Right lobe of liver (tissue), 6 donors: ENCODE results near the gene NDRG3. TPM values are rescaled to one million over a fixed set of nuclear protein-coding genes. Genes with fewer than 3 reads are reported as not detected.
A peak's percentile ranks its signal among the peaks of the same experiment; 100 is the strongest.

Source experiments
- ATAC-seq, 4 donors: fragments of 200-7000 bp; cut with Tn5 transposase; one replicate each; pipeline ENCODE4 v1.9.1; 2020; ENCODE audit warnings: mild to moderate bottlenecking in 4 of 4, moderate library complexity in 4 of 4
- DNase-seq, 3 donors: peaks; one replicate each; pipeline ENCODE4 v3.0.0-alpha.2; 2020
- H3K27ac ChIP-seq, 3 donors: fragments of 200-600 bp; one replicate each; pipeline ENCODE4 v1.8.0; 2022
- H3K27me3 ChIP-seq, 2 donors: fragments of 200-600 bp; one replicate each; pipeline ENCODE4 v1.8.0; 2022
- H3K36me3 ChIP-seq, 4 donors: fragments of 200-600 bp; sonication (generic) in 1 of 4; one replicate each; pipeline versions ENCODE4 v1.5.1 to v1.8.0; 2017 to 2022; ENCODE audit warnings: control low read depth in 1 of 4
- H3K4me1 ChIP-seq, 4 donors: fragments of 200-600 bp; sonication (generic) in 1 of 4; one replicate each; pipeline versions ENCODE4 v1.5.1 to v1.8.0; 2017 to 2022; ENCODE audit warnings: control low read depth in 1 of 4
- H3K4me3 ChIP-seq, 3 donors: fragments of 200-600 bp; one replicate each; pipeline ENCODE4 v1.8.0; 2022
- H3K9me3 ChIP-seq, 4 donors: fragments of 200-600 bp; sonication (generic) in 1 of 4; one replicate each; pipeline versions ENCODE4 v1.5.1 to v1.8.0; 2017 to 2022; ENCODE audit warnings: control low read depth in 1 of 4
- POLR2A ChIP-seq: fragments of 450-650 bp; IDR thresholded peaks from one replicate; pipeline ENCODE4 v1.6.1; 2017; ENCODE audit warnings: antibody characterized with exemption, mild to moderate bottlenecking
- WGBS: methylation state at CpG from one replicate; pipeline ENCODE4 v1.1.6; 2018; ENCODE audit warnings: low coverage, low lambda C conversion rate; ENCODE audit not compliant: insufficient coverage; ENCODE audit errors: missing lambda C conversion rate; 5-methylcytosine and 5-hydroxymethylcytosine counted together
- intact Hi-C, 2 donors: fragments of 100-400 bp; cut with DNase I; formaldehyde crosslinking; loops; one replicate each; pipeline versions ENCODE4 v1.11.2 to v1.14.1; 2022
- total RNA-seq, 6 experiments: library from RNA; depleted of rRNA in 2 of 6; stranded (reverse); fragments of >200 nt in 2 of 6; fragmentation: NEBNext Ultra II Directional in 3 of 6; extraction: Animal tissue kit (Norgen Biotek cat#: 25700) in 3 of 6; gene quantifications; one replicate each; pipeline versions ENCODE4 v1.1.0 to v1.2.4, GENCODE V29; 2016 to 2023
- TF ChIP-seq, protein P1 (sequence below), 4 donors: fragments of 200-600 bp in 3 of 4; fragments of 450-650 bp in 1 of 4; IDR thresholded peaks; one replicate each; pipeline versions ENCODE4 v1.5.1 to v1.8.0; 2016 to 2022; ENCODE audit warnings: antibody characterized with exemption in 4 of 4, mild to moderate bottlenecking in 2 of 4
- donor health status: DM: no; HTN: yes; CAD: no.
- donor health status: DM: no; HTN: no; CAD: no.
- donor health status: DM: no; HTN: no; CAD: no.
- donor health status: DM: no; HTN: yes; CAD: no.
- donor health status: DM: no; HTN: yes; CAD: no.

The NDRG3 gene
- total RNA-seq, 6 experiments from 2014 or later: 5.2 to 8.0 (median 7.0) TPM

DNA sequence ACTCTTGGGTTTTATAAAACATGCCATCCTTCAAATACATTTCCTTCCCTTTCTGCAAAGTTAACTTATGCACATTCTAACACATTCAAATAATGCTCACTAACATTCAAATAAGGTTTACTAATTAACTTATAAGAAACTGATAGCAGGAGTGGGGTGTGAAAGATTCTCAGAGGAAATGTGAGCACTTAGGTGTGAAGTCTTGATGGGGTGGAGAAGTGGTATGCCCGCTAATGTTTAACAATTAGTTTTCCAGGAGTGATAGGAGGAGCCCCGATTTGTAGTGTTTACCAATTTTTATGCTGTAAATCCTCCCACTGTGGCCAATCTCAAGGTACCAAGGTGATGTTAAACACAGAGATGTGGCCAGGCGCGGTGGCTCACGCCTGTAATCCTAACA is 46.0 kb upstream of the NDRG3 start:
- H3K36me3 ChIP-seq: no peaks in the 10 kb centered on the region

DNA sequence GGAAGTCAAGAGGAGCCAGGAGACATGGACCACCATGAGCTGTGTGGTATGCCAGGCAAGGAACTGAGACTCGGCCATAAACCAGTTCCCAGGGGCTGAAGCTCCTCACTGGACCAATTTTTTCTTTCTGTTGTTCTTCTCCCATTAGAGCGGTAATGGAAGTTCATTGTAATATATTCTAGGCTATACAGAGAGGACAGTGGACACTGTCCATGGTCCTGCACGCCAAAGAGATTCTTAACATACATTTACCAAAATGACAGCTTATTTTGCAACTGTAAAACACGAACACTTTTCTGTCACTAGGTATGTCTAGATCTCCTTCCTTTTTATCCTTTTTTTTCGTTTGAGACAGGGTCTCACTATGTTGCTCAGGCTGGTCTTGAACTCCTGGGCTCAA is 40.8 kb upstream of the NDRG3 start:
- 67% methylated on average over 4 of the region's 5 CpGs for whole genome bisulfite sequencing
- no peak for ATAC-seq
- Histone ChIP-seq H3K27me3 (no peaks in the 10 kb centered on the region), H3K4me3 (no peak overlapping the region), H3K4me1 (no peaks in the 10 kb centered on the region), H3K9me3 (no peaks in the 10 kb centered on the region), H3K36me3 (no peaks in the 10 kb centered on the region), H3K27ac (no peak overlapping the region)
- TF ChIP-seq, protein P1, sequence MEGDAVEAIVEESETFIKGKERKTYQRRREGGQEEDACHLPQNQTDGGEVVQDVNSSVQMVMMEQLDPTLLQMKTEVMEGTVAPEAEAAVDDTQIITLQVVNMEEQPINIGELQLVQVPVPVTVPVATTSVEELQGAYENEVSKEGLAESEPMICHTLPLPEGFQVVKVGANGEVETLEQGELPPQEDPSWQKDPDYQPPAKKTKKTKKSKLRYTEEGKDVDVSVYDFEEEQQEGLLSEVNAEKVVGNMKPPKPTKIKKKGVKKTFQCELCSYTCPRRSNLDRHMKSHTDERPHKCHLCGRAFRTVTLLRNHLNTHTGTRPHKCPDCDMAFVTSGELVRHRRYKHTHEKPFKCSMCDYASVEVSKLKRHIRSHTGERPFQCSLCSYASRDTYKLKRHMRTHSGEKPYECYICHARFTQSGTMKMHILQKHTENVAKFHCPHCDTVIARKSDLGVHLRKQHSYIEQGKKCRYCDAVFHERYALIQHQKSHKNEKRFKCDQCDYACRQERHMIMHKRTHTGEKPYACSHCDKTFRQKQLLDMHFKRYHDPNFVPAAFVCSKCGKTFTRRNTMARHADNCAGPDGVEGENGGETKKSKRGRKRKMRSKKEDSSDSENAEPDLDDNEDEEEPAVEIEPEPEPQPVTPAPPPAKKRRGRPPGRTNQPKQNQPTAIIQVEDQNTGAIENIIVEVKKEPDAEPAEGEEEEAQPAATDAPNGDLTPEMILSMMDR (IDR thresholded peaks at IDR 0.05): no peak
- no peak for TF ChIP-seq POLR2A
- intact Hi-C loops: no loop called here
- DNase-seq: no peak

More for the DNA sequence above, 46.0 kb upstream of the NDRG3 start:
- DNase-seq (no peak), ATAC-seq (no peak)
- intact Hi-C loops: no loop called here
- Histone ChIP-seq H3K4me1 (no peaks in the 10 kb centered on the region), H3K27ac (no peak overlapping the region), H3K4me3 (no peak overlapping the region), H3K9me3 (no peaks in the 10 kb centered on the region), H3K27me3 (no peaks in the 10 kb centered on the region)
- TF ChIP-seq, protein P1 (IDR thresholded peaks at IDR 0.05): no peak
- TF ChIP-seq POLR2A: no peak
- WGBS: 87% methylated on average over 4 of the region's 5 CpGs

DNA sequence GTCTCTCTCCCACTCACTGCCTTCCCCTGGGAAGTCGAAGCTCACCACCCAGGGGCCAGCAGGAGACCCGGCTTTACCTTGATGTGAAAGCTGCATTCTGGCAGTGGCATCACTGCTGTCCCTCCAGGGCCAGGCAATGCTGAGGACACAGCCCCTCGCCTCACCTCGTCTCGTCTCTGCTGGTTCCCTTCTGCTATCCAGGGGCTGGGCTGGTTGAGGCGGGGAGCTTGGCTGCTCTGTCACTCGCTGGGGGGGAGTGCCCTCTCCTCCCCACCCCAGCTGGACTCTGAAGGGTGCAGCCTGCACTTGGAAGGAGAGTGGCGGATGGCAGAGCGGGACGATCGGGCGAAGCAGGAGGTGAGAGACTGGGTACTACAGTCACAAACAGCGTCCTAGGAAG is 40.4 kb upstream of the NDRG3 start:
- Histone ChIP-seq H3K9me3 (no peaks in the 10 kb centered on the region), H3K4me1 (no peaks in the 10 kb centered on the region), H3K36me3 (no peaks in the 10 kb centered on the region), H3K4me3 (no peak overlapping the region), H3K27me3 (no peaks in the 10 kb centered on the region), H3K27ac (no peak overlapping the region)
- ATAC-seq (peak in 1 of 4 donors; percentile 26), DNase-seq (no peak)
- TF ChIP-seq, protein P1 (IDR thresholded peaks at IDR 0.05): no peak
- TF ChIP-seq POLR2A: no peak
- intact Hi-C loops: no loop called here
- 84% methylated on average over 10 of the region's 13 CpGs for WGBS

DNA sequence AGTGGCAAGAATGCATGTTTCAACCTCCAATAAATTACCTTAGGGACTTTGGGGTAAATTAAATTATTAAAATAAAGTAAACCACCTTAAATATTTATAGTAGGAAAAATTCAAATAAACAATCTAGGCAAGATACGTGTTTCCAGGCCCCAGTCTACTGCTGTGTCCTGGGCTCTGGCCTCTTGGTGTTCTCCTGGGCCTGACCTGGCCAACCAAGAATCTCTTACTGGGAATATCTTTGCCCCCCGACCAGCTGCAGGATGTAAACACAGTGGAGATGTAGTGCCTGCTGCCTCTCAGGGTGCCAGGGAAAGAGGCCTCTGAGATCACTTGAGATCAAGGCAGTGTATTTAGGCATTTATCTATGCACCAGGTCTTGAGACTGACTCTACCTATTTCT is 39.4 kb upstream of the NDRG3 start:
- no peak overlapping the region for H3K4me3 ChIP-seq
- intact Hi-C loops: no loop called here
- no peak for TF ChIP-seq POLR2A
- TF ChIP-seq, protein P1 (IDR thresholded peaks at IDR 0.05): no peak
- no peaks in the 10 kb centered on the region for H3K9me3 ChIP-seq
- H3K27ac ChIP-seq: no peak overlapping the region
- H3K36me3 ChIP-seq: no peaks in the 10 kb centered on the region
- DNase-seq: no peak
- ATAC-seq: no peak
- no peaks in the 10 kb centered on the region for H3K27me3 ChIP-seq
- H3K4me1 ChIP-seq: no peaks in the 10 kb centered on the region
- 43% methylated on average over 1 of the region's 2 CpGs for WGBS

DNA sequence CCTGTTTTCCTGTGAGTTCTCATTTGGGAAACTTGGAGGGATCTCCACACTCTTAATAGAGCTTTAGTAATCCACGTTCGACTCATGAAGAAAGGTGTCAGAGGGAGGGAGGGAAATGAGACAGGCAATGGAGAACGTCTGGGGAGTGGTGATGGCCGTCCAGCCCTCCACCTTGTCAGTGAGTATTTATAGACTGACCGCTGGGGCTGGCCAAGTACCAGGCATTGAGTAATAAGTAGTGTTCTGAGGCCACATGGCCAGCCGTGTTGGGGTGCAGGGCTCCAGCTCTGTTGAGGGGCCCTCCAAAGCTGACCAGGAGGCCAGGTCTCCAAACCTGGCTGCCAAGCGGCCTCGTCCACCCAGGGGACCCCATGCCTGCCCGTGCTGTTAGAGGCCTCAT is 39.0 kb upstream of the NDRG3 start:
- H3K27me3 ChIP-seq: no peaks in the 10 kb centered on the region
- no peaks in the 10 kb centered on the region for H3K4me1 ChIP-seq
- 76% methylated on average over 8 of the region's 9 CpGs for WGBS
- DNase-seq (no peak), ATAC-seq (no peak)
- intact Hi-C loops: no loop called here
- no peak overlapping the region for H3K4me3 ChIP-seq
- TF ChIP-seq, protein P1 (IDR thresholded peaks at IDR 0.05): no peak
- TF ChIP-seq POLR2A: no peak
- no peak overlapping the region for H3K27ac ChIP-seq
- no peaks in the 10 kb centered on the region for H3K9me3 ChIP-seq
- H3K36me3 ChIP-seq: no peaks in the 10 kb centered on the region
